Measurements from ENCODE around the gene ZDHHC13. TPM values are rescaled to one million over a fixed set of nuclear protein-coding genes. Genes with fewer than 3 reads are reported as not detected.

The ZDHHC13 gene
- total and polyA plus RNA-seq, 10 of the 15 experiments (the other 5 are each of a cell fraction or from before 2014, with no cell fraction given) = 8.5 to 34.2 (median 20.4) TPM

DNA sequence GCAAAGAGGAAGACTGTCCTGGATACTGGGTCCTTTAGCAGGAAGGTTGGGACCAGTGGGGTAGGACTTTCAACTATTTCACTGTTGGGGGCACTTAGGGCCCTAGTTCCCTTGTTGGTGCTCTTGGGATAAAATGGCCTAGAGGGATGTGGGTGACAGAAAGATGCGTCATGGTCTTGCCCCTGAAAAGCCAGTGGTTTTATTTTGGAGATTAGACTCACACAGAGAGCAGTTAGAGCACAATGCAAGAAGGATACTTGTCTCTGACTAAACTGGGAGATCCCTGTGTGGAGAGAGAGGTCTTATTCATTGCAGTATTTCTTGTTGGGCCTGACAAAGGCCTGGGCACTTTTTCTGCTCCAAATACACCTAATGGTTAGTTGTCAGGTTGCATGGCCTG, 33.8 kb upstream of the ZDHHC13 start:
- no peak for DNase-seq (ENCODE audit: low read depth, low spot score)
- no TSS peak for BruUV-seq (replicated peaks)
- intact Hi-C loops (cut with micrococcal nuclease; ENCODE audit: unreplicated experiment) = no loop called here
- RAD21 ChIA-PET (ENCODE audit: unreplicated experiment) = no interaction called here
- no peak overlapping the region for H3K4me3 ChIP-seq
- no peak for ATAC-seq
- CTCF ChIA-PET = no interaction called here
- no peak for FAIRE-seq
- H3K27ac ChIP-seq (ENCODE audit: control insufficient read depth, insufficient read depth) = no peak overlapping the region
- no peaks in the 10 kb centered on the region for H3K4me1 ChIP-seq (ENCODE audit: control insufficient read depth, insufficient read depth, low read length)
- H3K4me2 ChIP-seq (ENCODE audit: control insufficient read depth, insufficient read depth) = no peak overlapping the region
- no peaks in the 10 kb centered on the region for H3K9me3 ChIP-seq (replicated peaks; ENCODE audit: control insufficient read depth, insufficient read depth, low read length)
- 0% methylated on average over 1 of the region's 1 CpG for WGBS (ENCODE audit: insufficient coverage, insufficient replicate concordance, low lambda C conversion rate, missing lambda C conversion rate)
- POLR2A ChIA-PET = no interaction called here
- no peaks in the 10 kb centered on the region for H3K36me3 ChIP-seq (ENCODE audit: control insufficient read depth in 2 of 2, insufficient read depth in 2 of 2, low read length in 1 of 2)
- H3K27me3 ChIP-seq (replicated peaks in 1 of 2; ENCODE audit: control insufficient read depth in 2 of 2, insufficient read depth in 2 of 2, low read length in 1 of 2) = no peaks in the 10 kb centered on the region
- H4K20me1 ChIP-seq (ENCODE audit: control insufficient read depth, insufficient read depth) = no peaks in the 10 kb centered on the region
- no peak overlapping the region for H2AFZ ChIP-seq (ENCODE audit: control insufficient read depth, low read depth, low read length)
- no peaks in the 10 kb centered on the region for H3K79me2 ChIP-seq (ENCODE audit: control insufficient read depth, insufficient read depth, low read length)
- TF ChIP-seq SPI1 (IDR thresholded peaks at IDR 0.05; ENCODE audit: borderline replicate concordance, insufficient read depth, low read depth, low read length) = no peak
- no peak for TF ChIP-seq CBX3 (IDR thresholded peaks at IDR 0.05; ENCODE audit: borderline replicate concordance, low read depth)
- TF ChIP-seq FOXM1 (IDR thresholded peaks at IDR 0.05; ENCODE audit: low read depth, low read length) = no peak
- no peak for TF ChIP-seq IRF4 (IDR thresholded peaks at IDR 0.05; ENCODE audit: low read depth, low read length)
- no peak for TF ChIP-seq GATAD2B (conservative IDR thresholded peaks at IDR 0.05; ENCODE audit: low read depth)
- TF ChIP-seq HDAC6 (IDR thresholded peaks at IDR 0.05; ENCODE audit: unreplicated experiment) = no peak
- TF ChIP-seq, protein P1, sequence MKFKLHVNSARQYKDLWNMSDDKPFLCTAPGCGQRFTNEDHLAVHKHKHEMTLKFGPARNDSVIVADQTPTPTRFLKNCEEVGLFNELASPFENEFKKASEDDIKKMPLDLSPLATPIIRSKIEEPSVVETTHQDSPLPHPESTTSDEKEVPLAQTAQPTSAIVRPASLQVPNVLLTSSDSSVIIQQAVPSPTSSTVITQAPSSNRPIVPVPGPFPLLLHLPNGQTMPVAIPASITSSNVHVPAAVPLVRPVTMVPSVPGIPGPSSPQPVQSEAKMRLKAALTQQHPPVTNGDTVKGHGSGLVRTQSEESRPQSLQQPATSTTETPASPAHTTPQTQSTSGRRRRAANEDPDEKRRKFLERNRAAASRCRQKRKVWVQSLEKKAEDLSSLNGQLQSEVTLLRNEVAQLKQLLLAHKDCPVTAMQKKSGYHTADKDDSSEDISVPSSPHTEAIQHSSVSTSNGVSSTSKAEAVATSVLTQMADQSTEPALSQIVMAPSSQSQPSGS (IDR thresholded peaks at IDR 0.05; ENCODE audit: low read length) = no peak
- no peak for TF ChIP-seq PAX8 (IDR thresholded peaks at IDR 0.05)
- TF ChIP-seq CREB1 (IDR thresholded peaks at IDR 0.05; ENCODE audit: low read depth) = no peak
- TF ChIP-seq TBL1XR1 (IDR thresholded peaks at IDR 0.05; ENCODE audit: low read depth, low read length) = no peak
- TF ChIP-seq TAF1 (IDR thresholded peaks at IDR 0.05; ENCODE audit: borderline replicate concordance, low read depth, low read length) = no peak
- TF ChIP-seq TCF12 (IDR thresholded peaks at IDR 0.05; ENCODE audit: low read depth, low read length) = no peak
- TF ChIP-seq, protein P2, sequence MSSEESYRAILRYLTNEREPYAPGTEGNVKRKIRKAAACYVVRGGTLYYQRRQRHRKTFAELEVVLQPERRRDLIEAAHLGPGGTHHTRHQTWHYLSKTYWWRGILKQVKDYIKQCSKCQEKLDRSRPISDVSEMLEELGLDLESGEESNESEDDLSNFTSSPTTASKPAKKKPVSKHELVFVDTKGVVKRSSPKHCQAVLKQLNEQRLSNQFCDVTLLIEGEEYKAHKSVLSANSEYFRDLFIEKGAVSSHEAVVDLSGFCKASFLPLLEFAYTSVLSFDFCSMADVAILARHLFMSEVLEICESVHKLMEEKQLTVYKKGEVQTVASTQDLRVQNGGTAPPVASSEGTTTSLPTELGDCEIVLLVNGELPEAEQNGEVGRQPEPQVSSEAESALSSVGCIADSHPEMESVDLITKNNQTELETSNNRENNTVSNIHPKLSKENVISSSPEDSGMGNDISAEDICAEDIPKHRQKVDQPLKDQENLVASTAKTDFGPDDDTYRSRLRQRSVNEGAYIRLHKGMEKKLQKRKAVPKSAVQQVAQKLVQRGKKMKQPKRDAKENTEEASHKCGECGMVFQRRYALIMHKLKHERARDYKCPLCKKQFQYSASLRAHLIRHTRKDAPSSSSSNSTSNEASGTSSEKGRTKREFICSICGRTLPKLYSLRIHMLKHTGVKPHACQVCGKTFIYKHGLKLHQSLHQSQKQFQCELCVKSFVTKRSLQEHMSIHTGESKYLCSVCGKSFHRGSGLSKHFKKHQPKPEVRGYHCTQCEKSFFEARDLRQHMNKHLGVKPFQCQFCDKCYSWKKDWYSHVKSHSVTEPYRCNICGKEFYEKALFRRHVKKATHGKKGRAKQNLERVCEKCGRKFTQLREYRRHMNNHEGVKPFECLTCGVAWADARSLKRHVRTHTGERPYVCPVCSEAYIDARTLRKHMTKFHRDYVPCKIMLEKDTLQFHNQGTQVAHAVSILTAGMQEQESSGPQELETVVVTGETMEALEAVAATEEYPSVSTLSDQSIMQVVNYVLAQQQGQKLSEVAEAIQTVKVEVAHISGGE (CRISPR knock-in tag; IDR thresholded peaks at IDR 0.05) = no peak
- TF ChIP-seq, protein P3, sequence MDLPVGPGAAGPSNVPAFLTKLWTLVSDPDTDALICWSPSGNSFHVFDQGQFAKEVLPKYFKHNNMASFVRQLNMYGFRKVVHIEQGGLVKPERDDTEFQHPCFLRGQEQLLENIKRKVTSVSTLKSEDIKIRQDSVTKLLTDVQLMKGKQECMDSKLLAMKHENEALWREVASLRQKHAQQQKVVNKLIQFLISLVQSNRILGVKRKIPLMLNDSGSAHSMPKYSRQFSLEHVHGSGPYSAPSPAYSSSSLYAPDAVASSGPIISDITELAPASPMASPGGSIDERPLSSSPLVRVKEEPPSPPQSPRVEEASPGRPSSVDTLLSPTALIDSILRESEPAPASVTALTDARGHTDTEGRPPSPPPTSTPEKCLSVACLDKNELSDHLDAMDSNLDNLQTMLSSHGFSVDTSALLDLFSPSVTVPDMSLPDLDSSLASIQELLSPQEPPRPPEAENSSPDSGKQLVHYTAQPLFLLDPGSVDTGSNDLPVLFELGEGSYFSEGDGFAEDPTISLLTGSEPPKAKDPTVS (IDR thresholded peaks at IDR 0.05; ENCODE audit: low read depth, low read length) = no peak
- no peak for TF ChIP-seq PML (IDR thresholded peaks at IDR 0.05; ENCODE audit: low read length)
- no peak for TF ChIP-seq YY1 (IDR thresholded peaks at IDR 0.05; ENCODE audit: low read depth, low read length)
- SMC1A ChIA-PET (ENCODE audit: uncharacterized antibody, unreplicated experiment) = no interaction called here
- H3K9ac ChIP-seq (ENCODE audit: control insufficient read depth, insufficient read depth, low read length) = no peak overlapping the region
- in situ Hi-C loops (cut with MboI) = no loop called here
